WTC11 (cell line): ENCODE data around the gene RHEB. TPM values are rescaled to one million over a fixed set of nuclear protein-coding genes. Genes with fewer than 3 reads are reported as not detected.

ENCODE experiments used
- ATAC-seq: fragments of 200-7000 bp; cut with Tn5 transposase; 2 replicates; pipeline ENCODE4 v1.10.0; 2021; ENCODE audit warnings: mild to moderate bottlenecking, moderate library complexity
- CTCF ChIA-PET: fragments of 300-600 bp; sonication (Branson Sonifier 250); formaldehyde crosslinking; loops from one replicate; lab custom pipeline; 2021; ENCODE audit warnings: antibody characterized with exemption; lab: Charles Lee
- POLR2A ChIA-PET: fragments of 350-600 bp; sonication (Branson Sonifier 250); formaldehyde crosslinking; loops from one replicate; lab custom pipeline; 2021; ENCODE audit warnings: antibody characterized with exemption; lab: Charles Lee
- DNase-seq: peaks from one replicate; pipeline ENCODE4 v3.0.0; 2021; ENCODE audit warnings: low spot score
- H3K27ac Mint-ChIP-seq: 2 replicates; pipeline ENCODE4 v1.8.0; 2021; ENCODE audit warnings: mixed read lengths
- H3K27me3 Mint-ChIP-seq: 2 replicates; pipeline ENCODE4 v1.8.0; 2021; ENCODE audit warnings: low read depth, mild to moderate bottlenecking, moderate library complexity, mixed read lengths
- H3K36me3 Mint-ChIP-seq: 2 replicates; pipeline ENCODE4 v1.8.0; 2021; ENCODE audit warnings: mixed read lengths
- H3K4me1 Mint-ChIP-seq: 2 replicates; pipeline ENCODE4 v1.8.0; 2022; ENCODE audit warnings: mixed read lengths
- H3K4me3 Mint-ChIP-seq: 2 replicates; pipeline ENCODE4 v1.8.0; 2021; ENCODE audit warnings: mild to moderate bottlenecking, moderate library complexity, mixed read lengths
- H3K9me3 Mint-ChIP-seq: 2 replicates; pipeline ENCODE4 v1.8.0; 2021; ENCODE audit warnings: mixed read lengths
- CBFB ChIP-seq: sonication (generic); formaldehyde crosslinking; IDR thresholded peaks from 2 replicates; pipeline ENCODE4 v1.8.1; 2022; ENCODE audit warnings: mild to moderate bottlenecking, low read depth, missing genetic modification reagents
- CREB1 ChIP-seq: sonication (generic); formaldehyde crosslinking; IDR thresholded peaks from 2 replicates; pipeline ENCODE4 v1.8.0; 2023; ENCODE audit warnings: mild to moderate bottlenecking, missing genetic modification reagents
- E2F1 ChIP-seq: sonication (generic); formaldehyde crosslinking; IDR thresholded peaks from 2 replicates; pipeline ENCODE4 v1.8.0; 2022; ENCODE audit warnings: mild to moderate bottlenecking, missing genetic modification reagents
- EMX1 ChIP-seq: fragments of 250-450 bp; sonication (Bioruptor Pico); IDR thresholded peaks from 2 replicates; pipeline ENCODE4 v1.8.0; 2021; ENCODE audit warnings: mild to moderate bottlenecking
- FOXJ3 ChIP-seq: sonication (generic); formaldehyde crosslinking; IDR thresholded peaks from 2 replicates; pipeline ENCODE4 v1.9.0; 2021; ENCODE audit warnings: missing genetic modification reagents, mild to moderate bottlenecking, borderline replicate concordance
- FOXP1 ChIP-seq: sonication (generic); formaldehyde crosslinking; IDR thresholded peaks from 2 replicates; pipeline ENCODE4 v1.8.0; 2022; ENCODE audit warnings: missing genetic modification reagents, mild to moderate bottlenecking, moderate library complexity, borderline replicate concordance
- FOXP4 ChIP-seq: sonication (generic); formaldehyde crosslinking; IDR thresholded peaks from 2 replicates; pipeline ENCODE4 v1.8.0; 2022; ENCODE audit warnings: mild to moderate bottlenecking, missing genetic modification reagents
- JUN ChIP-seq: sonication (generic); formaldehyde crosslinking; IDR thresholded peaks from 2 replicates; pipeline ENCODE4 v1.8.0; 2023; ENCODE audit warnings: mild to moderate bottlenecking, missing genetic modification reagents
- KAT7 ChIP-seq: sonication (generic); formaldehyde crosslinking; IDR thresholded peaks from 2 replicates; pipeline ENCODE4 v1.8.1; 2023; ENCODE audit warnings: missing genetic modification reagents, mild to moderate bottlenecking, borderline replicate concordance
- NR3C1 ChIP-seq: sonication (generic); formaldehyde crosslinking; conservative IDR thresholded peaks from 2 replicates; pipeline ENCODE4 v1.8.1; 2023; ENCODE audit warnings: low read depth, mild to moderate bottlenecking, missing genetic modification reagents
- PRDM15 ChIP-seq: sonication (generic); formaldehyde crosslinking; IDR thresholded peaks from 2 replicates; pipeline ENCODE4 v1.8.0; 2022; ENCODE audit warnings: missing genetic modification reagents
- RORB ChIP-seq: fragments of 250-450 bp; sonication (Bioruptor Pico); IDR thresholded peaks from 2 replicates; pipeline ENCODE4 v1.9.0; 2021; ENCODE audit warnings: mild to moderate bottlenecking
- USF1 ChIP-seq: sonication (generic); formaldehyde crosslinking; IDR thresholded peaks from 2 replicates; pipeline ENCODE4 v1.8.0; 2022; ENCODE audit warnings: mild to moderate bottlenecking, missing genetic modification reagents
- USF2 ChIP-seq: sonication (generic); formaldehyde crosslinking; IDR thresholded peaks from 2 replicates; pipeline ENCODE4 v1.8.1; 2023; ENCODE audit warnings: mild to moderate bottlenecking, missing genetic modification reagents, moderate library complexity
- ZNF232 ChIP-seq: sonication (generic); formaldehyde crosslinking; IDR thresholded peaks from 2 replicates; pipeline ENCODE4 v1.8.0; 2022; ENCODE audit warnings: mild to moderate bottlenecking, missing genetic modification reagents
- total RNA-seq: library from RNA; stranded (reverse); gene quantifications from 3 replicates; pipeline ENCODE4 v1.2.3, GENCODE V29; 2021
- TF ChIP-seq, protein P1 (sequence below): fragments of 250-450 bp; sonication (Bioruptor Pico); IDR thresholded peaks from 2 replicates; pipeline ENCODE4 v1.8.0; 2021; ENCODE audit warnings: mild to moderate bottlenecking
- TF ChIP-seq, protein P2 (sequence below): fragments of 250-450 bp; sonication (Bioruptor Pico); IDR thresholded peaks from 2 replicates; pipeline ENCODE4 v1.9.0; 2021; ENCODE audit warnings: mild to moderate bottlenecking, borderline replicate concordance
- TF ChIP-seq, protein P3 (sequence below): fragments of 250-450 bp; sonication (Bioruptor Pico); conservative IDR thresholded peaks from 2 replicates; pipeline ENCODE4 v1.9.0; 2021; ENCODE audit warnings: mild to moderate bottlenecking

Gene RHEB
- total RNA-seq, 1 experiment from 2014 or later, result 133 TPM

DNA sequence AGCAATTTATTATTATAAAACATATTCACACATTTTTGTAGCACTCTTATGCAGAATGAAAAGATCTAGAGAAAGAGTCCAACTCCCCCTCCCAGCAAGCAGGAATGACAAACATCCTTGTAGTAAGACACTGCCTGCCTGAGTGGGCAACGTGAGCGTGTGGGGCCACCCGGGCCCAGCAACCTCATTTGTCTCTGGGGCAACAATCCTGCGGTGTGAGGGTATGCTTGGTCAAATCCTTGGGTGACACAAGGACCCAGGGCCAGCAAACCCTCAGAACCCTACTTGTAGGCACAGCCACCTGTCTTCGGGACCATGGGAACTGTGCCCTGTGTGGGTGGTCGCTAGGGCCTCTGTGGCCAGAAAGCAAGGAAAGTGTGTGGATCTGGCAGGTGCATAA, 10.7 kb downstream of the RHEB start:
- no peaks in the 10 kb centered on the region for H3K36me3 Mint-ChIP-seq
- no peak overlapping the region for H3K4me3 Mint-ChIP-seq
- peaks cover 90% of the 10 kb centered on the region for H3K4me1 Mint-ChIP-seq
- no peak for DNase-seq
- ChIA-PET POLR2A (interaction anchor here (1.4 kb wide), 1 partner anchor 9 kb away, joined by 4 read pairs; no protein-coding TSS in a partner anchor), CTCF (interaction anchor here (0.7 to 3.5 kb wide), 2 partner anchors 8 to 11 kb away, joined by 3 to 23 read pairs; no protein-coding TSS in a partner anchor)
- peak; percentile 12; the same call in 1 of the 2 replicates for ATAC-seq
- TF ChIP-seq, protein P1, sequence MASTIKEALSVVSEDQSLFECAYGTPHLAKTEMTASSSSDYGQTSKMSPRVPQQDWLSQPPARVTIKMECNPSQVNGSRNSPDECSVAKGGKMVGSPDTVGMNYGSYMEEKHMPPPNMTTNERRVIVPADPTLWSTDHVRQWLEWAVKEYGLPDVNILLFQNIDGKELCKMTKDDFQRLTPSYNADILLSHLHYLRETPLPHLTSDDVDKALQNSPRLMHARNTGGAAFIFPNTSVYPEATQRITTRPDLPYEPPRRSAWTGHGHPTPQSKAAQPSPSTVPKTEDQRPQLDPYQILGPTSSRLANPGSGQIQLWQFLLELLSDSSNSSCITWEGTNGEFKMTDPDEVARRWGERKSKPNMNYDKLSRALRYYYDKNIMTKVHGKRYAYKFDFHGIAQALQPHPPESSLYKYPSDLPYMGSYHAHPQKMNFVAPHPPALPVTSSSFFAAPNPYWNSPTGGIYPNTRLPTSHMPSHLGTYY (CRISPR knock-in tag), result no peak
- TF ChIP-seq JUN (no peak), NR3C1 (no peak), FOXJ3 (CRISPR knock-in tag) (no peak), FOXP1 (CRISPR knock-in tag) (no peak), E2F1 (no peak), EMX1 (CRISPR knock-in tag) (no peak), USF1 (CRISPR knock-in tag) (no peak), ZNF232 (CRISPR knock-in tag) (no peak), PRDM15 (no peak), CREB1 (no peak)
- TF ChIP-seq, protein P2, sequence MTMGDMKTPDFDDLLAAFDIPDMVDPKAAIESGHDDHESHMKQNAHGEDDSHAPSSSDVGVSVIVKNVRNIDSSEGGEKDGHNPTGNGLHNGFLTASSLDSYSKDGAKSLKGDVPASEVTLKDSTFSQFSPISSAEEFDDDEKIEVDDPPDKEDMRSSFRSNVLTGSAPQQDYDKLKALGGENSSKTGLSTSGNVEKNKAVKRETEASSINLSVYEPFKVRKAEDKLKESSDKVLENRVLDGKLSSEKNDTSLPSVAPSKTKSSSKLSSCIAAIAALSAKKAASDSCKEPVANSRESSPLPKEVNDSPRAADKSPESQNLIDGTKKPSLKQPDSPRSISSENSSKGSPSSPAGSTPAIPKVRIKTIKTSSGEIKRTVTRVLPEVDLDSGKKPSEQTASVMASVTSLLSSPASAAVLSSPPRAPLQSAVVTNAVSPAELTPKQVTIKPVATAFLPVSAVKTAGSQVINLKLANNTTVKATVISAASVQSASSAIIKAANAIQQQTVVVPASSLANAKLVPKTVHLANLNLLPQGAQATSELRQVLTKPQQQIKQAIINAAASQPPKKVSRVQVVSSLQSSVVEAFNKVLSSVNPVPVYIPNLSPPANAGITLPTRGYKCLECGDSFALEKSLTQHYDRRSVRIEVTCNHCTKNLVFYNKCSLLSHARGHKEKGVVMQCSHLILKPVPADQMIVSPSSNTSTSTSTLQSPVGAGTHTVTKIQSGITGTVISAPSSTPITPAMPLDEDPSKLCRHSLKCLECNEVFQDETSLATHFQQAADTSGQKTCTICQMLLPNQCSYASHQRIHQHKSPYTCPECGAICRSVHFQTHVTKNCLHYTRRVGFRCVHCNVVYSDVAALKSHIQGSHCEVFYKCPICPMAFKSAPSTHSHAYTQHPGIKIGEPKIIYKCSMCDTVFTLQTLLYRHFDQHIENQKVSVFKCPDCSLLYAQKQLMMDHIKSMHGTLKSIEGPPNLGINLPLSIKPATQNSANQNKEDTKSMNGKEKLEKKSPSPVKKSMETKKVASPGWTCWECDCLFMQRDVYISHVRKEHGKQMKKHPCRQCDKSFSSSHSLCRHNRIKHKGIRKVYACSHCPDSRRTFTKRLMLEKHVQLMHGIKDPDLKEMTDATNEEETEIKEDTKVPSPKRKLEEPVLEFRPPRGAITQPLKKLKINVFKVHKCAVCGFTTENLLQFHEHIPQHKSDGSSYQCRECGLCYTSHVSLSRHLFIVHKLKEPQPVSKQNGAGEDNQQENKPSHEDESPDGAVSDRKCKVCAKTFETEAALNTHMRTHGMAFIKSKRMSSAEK (CRISPR knock-in tag), result no peak
- no peak overlapping the region; the same call in 1 of the 2 replicates for H3K27ac Mint-ChIP-seq
- H3K9me3 Mint-ChIP-seq, result no peaks in the 10 kb centered on the region
- H3K27me3 Mint-ChIP-seq, result no peaks in the 10 kb centered on the region

DNA sequence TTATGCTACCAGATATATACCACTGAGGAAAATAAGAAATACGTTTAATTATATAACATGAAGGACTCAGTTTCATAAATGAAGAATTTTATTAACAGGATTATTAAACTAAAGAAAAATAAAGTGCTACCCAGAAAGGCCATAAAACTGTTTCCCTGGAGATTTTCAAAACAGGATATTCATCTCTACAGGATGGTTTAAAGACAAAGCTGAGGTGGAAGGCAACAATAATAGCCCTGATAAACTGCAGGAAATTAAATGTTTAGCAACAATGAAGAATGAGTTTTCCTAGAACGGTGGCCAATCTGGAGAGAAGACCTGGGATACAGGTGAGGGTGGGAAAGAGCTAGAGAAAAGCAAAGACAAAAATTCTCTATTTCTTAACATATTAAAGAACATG, 11.9 kb downstream of the RHEB start:
- DNase-seq, result no peak
- CTCF ChIA-PET, result interaction anchor here (0.9 to 3.5 kb wide), 6 partner anchors 10 to 254 kb away, joined by 3 to 23 read pairs (median 5); partner anchors contain the start of gene RHEB
- POLR2A ChIA-PET, result no interaction called here
- Mint-ChIP-seq H3K27ac (peak overlapping the region; percentile 62), H3K4me3 (no peak overlapping the region), H3K4me1 (peaks cover 90% of the 10 kb centered on the region), H3K27me3 (no peaks in the 10 kb centered on the region), H3K9me3 (no peaks in the 10 kb centered on the region), H3K36me3 (no peaks in the 10 kb centered on the region)
- no peak for ATAC-seq
- TF ChIP-seq CBFB (CRISPR knock-in tag) (no peak), RORB (CRISPR knock-in tag) (no peak), FOXP4 (CRISPR knock-in tag) (no peak), CREB1 (no peak), KAT7 (CRISPR knock-in tag) (no peak), USF2 (CRISPR knock-in tag) (no peak)
- TF ChIP-seq, protein P3, sequence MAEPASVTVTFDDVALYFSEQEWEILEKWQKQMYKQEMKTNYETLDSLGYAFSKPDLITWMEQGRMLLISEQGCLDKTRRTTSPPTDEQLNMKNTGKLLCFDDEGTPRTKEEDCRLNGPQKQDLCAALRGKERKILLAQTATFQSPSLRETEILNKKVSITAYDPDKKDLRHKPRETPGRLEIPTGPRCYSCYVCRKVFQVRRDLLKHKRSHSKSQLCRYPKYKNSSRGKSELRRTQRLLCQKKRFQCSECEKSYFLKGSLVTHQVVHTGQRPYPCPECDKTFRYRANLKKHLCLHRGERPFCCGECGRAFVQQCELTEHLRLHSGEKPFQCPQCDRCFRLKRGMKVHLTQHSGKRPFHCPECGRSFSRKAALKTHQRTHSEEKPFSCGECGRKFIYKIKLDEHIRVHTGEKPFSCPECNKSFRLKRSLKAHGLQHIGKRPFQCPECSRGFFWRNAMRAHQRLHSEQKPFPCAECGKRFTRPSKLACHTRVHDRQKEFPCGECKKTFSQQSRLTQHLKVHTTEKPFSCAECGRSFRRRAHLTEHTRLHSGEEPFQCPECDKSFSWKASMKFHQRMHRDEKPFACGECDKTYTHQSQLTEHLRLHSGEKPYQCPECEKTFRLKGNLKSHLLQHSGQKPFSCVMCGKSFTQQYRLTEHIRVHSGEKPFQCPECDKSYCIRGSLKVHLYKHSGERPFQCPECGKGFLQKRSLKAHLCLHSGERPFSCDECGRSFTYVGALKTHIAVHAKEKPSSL (CRISPR knock-in tag), result no peak
